GM23338 (cell line): Measurements from ENCODE around the gene FARP1. TPM values are rescaled to one million over a fixed set of nuclear protein-coding genes. Genes with fewer than 3 reads are reported as not detected.

Source experiments
- ATAC-seq: fragments of 200-7000 bp; cut with Tn5 transposase; 3 replicates; pipeline ENCODE4 v1.9.1; 2020
- DNase-seq: peaks from one replicate; pipeline ENCODE4 v3.0.0-alpha.2; 2015; ENCODE audit warnings: low spot score
- H2AFZ ChIP-seq: fragments of 200-600 bp; sonication (generic); 2 replicates; pipeline ENCODE4 v1.8.0; 2016; ENCODE audit warnings: antibody characterized with exemption, mild to moderate bottlenecking, moderate library complexity
- H3F3A ChIP-seq: fragments of 200-600 bp; sonication (generic); replicated peaks from 2 replicates; pipeline ENCODE4 v1.8.0; 2017; ENCODE audit warnings: antibody characterized with exemption, mixed run types, low read depth
- H3K27ac ChIP-seq: fragments of 200-600 bp; sonication (generic); 2 replicates; pipeline ENCODE4 v1.6.1; 2016; ENCODE audit warnings: low read depth
- H3K27me3 ChIP-seq: fragments of 200-600 bp; sonication (generic); 2 replicates; pipeline ENCODE4 v1.8.0; 2016; ENCODE audit warnings: mild to moderate bottlenecking, mixed run types, moderate library complexity; ENCODE audit not compliant: insufficient read depth
- H3K36me3 ChIP-seq: fragments of 200-600 bp; sonication (generic); 2 replicates; pipeline ENCODE4 v1.8.0; 2016; ENCODE audit warnings: mild to moderate bottlenecking; ENCODE audit not compliant: insufficient read depth
- H3K4me1 ChIP-seq: fragments of 200-600 bp; sonication (generic); 2 replicates; pipeline ENCODE4 v1.8.0; 2016; ENCODE audit warnings: mild to moderate bottlenecking, moderate library complexity; ENCODE audit not compliant: insufficient read depth
- H3K4me2 ChIP-seq: fragments of 200-600 bp; sonication (generic); 2 replicates; pipeline ENCODE4 v1.7.1; 2017; ENCODE audit warnings: mixed run types
- H3K4me3 ChIP-seq: fragments of 200-600 bp; sonication (generic); 2 replicates; pipeline ENCODE4 v1.6.1; 2016; ENCODE audit warnings: mixed run types
- H3K79me2 ChIP-seq: fragments of 200-600 bp; sonication (generic); replicated peaks from 2 replicates; pipeline ENCODE4 v1.8.0; 2017; ENCODE audit warnings: mild to moderate bottlenecking; ENCODE audit not compliant: insufficient read depth
- H3K9me2 ChIP-seq: fragments of 200-600 bp; sonication (generic); 2 replicates; pipeline ENCODE4 v1.8.0; 2017; ENCODE audit not compliant: insufficient read depth
- H4K20me1 ChIP-seq: fragments of 200-600 bp; sonication (generic); replicated peaks from 2 replicates; pipeline ENCODE4 v1.8.0; 2017; ENCODE audit warnings: mild to moderate bottlenecking; ENCODE audit not compliant: insufficient read depth
- H3K27ac Mint-ChIP-seq: 2 replicates; pipeline ENCODE4 v1.8.0; 2020; ENCODE audit warnings: inconsistent platforms, mild to moderate bottlenecking, moderate library complexity, mixed read lengths
- H3K27me3 Mint-ChIP-seq: 3 replicates; pipeline ENCODE4 v1.8.0; 2022; ENCODE audit warnings: low read depth, mild to moderate bottlenecking, moderate library complexity, mixed read lengths, inconsistent platforms; ENCODE audit not compliant: insufficient read depth, poor library complexity
- H3K36me3 Mint-ChIP-seq: 3 replicates; pipeline ENCODE4 v1.8.0; 2021; ENCODE audit warnings: low read depth, mild to moderate bottlenecking, inconsistent platforms, moderate library complexity, mixed read lengths
- H3K4me1 Mint-ChIP-seq: 3 replicates; pipeline ENCODE4 v1.8.0; 2020; ENCODE audit warnings: mild to moderate bottlenecking, inconsistent platforms, mixed read lengths
- H3K4me3 Mint-ChIP-seq: 3 replicates; pipeline ENCODE4 v1.8.0; 2021; ENCODE audit warnings: moderate library complexity, mild to moderate bottlenecking, inconsistent platforms, mixed read lengths
- H3K9me3 Mint-ChIP-seq: 3 replicates; pipeline ENCODE4 v1.8.0; 2020; ENCODE audit warnings: moderate library complexity, mild to moderate bottlenecking, inconsistent platforms, mixed read lengths
- CREB1 ChIP-seq: fragments of 250-450 bp; sonication (Bioruptor Pico); IDR thresholded peaks from 2 replicates; pipeline ENCODE4 v1.5.0; 2020; ENCODE audit warnings: low read depth, mild to moderate bottlenecking, moderate library complexity
- CTCF ChIP-seq, 2 experiments: fragments of 200-600 bp in 1 of 2; sonication (generic) in 1 of 2; conservative IDR thresholded peaks; 2 replicates each; pipeline versions ENCODE4 v1.5.1 to v1.6.1; 2016 to 2017; ENCODE audit warnings: antibody characterized with exemption in 2 of 2, low read depth in 2 of 2, mild to moderate bottlenecking in 2 of 2, moderate library complexity in 1 of 2
- ETS1 ChIP-seq: IDR thresholded peaks from 2 replicates; pipeline ENCODE4 v1.6.1; 2016; ENCODE audit warnings: antibody characterized with exemption
- EZH2 ChIP-seq: fragments of 200-600 bp; sonication (generic); IDR thresholded peaks from one replicate; pipeline ENCODE4 v1.8.0; 2017; ENCODE audit warnings: antibody characterized with exemption, mild to moderate bottlenecking, low read depth; ENCODE audit not compliant: unreplicated experiment
- EZH2phosphoT487 ChIP-seq: fragments of 200-600 bp; sonication (generic); IDR thresholded peaks from one replicate; pipeline ENCODE4 v1.8.1; 2018; ENCODE audit warnings: antibody characterized with exemption; ENCODE audit not compliant: unreplicated experiment
- JUNB ChIP-seq: IDR thresholded peaks from one replicate; pipeline ENCODE4 v1.6.1; 2016; ENCODE audit warnings: antibody characterized with exemption; ENCODE audit not compliant: unreplicated experiment
- NANOG ChIP-seq: IDR thresholded peaks from 2 replicates; pipeline ENCODE4 v1.6.1; 2016; ENCODE audit warnings: antibody characterized with exemption, borderline replicate concordance
- STAT1 ChIP-seq: IDR thresholded peaks from one replicate; pipeline ENCODE4 v1.6.1; 2016; ENCODE audit warnings: antibody characterized with exemption; ENCODE audit not compliant: unreplicated experiment
- ZNF462 ChIP-seq: fragments of 250-450 bp; sonication (Bioruptor Pico); IDR thresholded peaks from 2 replicates; pipeline ENCODE4 v1.5.0; 2020; ENCODE audit warnings: mild to moderate bottlenecking, moderate library complexity
- polyA plus RNA-seq: library from polyadenylated mRNA; unstranded; fragments of >200 nt; fragmentation: Nextera tagmentation; extraction: Ambion mirVana; gene quantifications from 2 replicates; pipeline ENCODE4 v1.2.1, GENCODE V29; 2016
- total RNA-seq: library from RNA; depleted of rRNA; stranded (reverse); fragments of >200 nt; shearing (Covaris generic); gene quantifications from 2 replicates; pipeline ENCODE4 v1.2.3, GENCODE V29; 2014

Gene FARP1
- total and polyA plus RNA-seq, 2 experiments from 2014 or later, result 53.6 to 82.5 TPM

GRCh38 chr13:98327371-98328270 lies 184.7 kb downstream of the FARP1 start:
- H3K4me3 ChIP-seq, result peak overlapping the region; percentile 32
- DNase-seq (peak; percentile 87), ATAC-seq (peak; percentile 88)
- H3K9me3 Mint-ChIP-seq, result no peaks in the 10 kb centered on the region
- H3K4me2 ChIP-seq, result peak overlapping the region; percentile 70
- H3K4me1 ChIP-seq, result peaks cover 71% of the 10 kb centered on the region
- no peaks in the 10 kb centered on the region for H3K27me3 ChIP-seq
- H4K20me1 ChIP-seq, result no peaks in the 10 kb centered on the region; the same call in 1 of the 2 replicates
- H3K4me1 Mint-ChIP-seq, result peaks cover 85% of the 10 kb centered on the region
- TF ChIP-seq CREB1 (peak; percentile 72), JUNB (no peak), NANOG (no peak), EZH2phosphoT487 (no peak)
- no peaks in the 10 kb centered on the region for H3K9me2 ChIP-seq
- H3K36me3 Mint-ChIP-seq, result no peaks in the 10 kb centered on the region
- H3K27me3 Mint-ChIP-seq, result peaks cover 2% of the 10 kb centered on the region
- peak overlapping the region; percentile 94 for H3K27ac Mint-ChIP-seq
- H3K79me2 ChIP-seq, result peaks cover 54% of the 10 kb centered on the region
- H2AFZ ChIP-seq, result no peak overlapping the region
- H3F3A ChIP-seq, result no peaks in the 10 kb centered on the region; the same call in 1 of the 2 replicates
- H3K4me3 Mint-ChIP-seq, result peak overlapping the region; percentile 56
- no peaks in the 10 kb centered on the region for H3K36me3 ChIP-seq
- peak overlapping the region; percentile 91 for H3K27ac ChIP-seq

- Mint-ChIP-seq H3K4me3 (peak overlapping the region; percentile 37; the same call in 1 of the 3 replicates), H3K4me1 (peaks cover 88% of the 10 kb centered on the region), H3K36me3 (peaks cover 1% of the 10 kb centered on the region; the same call in 1 of the 3 replicates), H3K27ac (peak overlapping the region; percentile 94), H3K9me3 (no peaks in the 10 kb centered on the region), H3K27me3 (peaks cover 2% of the 10 kb centered on the region)
- Histone ChIP-seq H3K36me3 (no peaks in the 10 kb centered on the region), H3K9me2 (no peaks in the 10 kb centered on the region), H3F3A (no peaks in the 10 kb centered on the region; the same call in 1 of the 2 replicates), H3K4me2 (peak overlapping the region; percentile 70), H3K79me2 (peaks cover 49% of the 10 kb centered on the region), H3K27ac (peak overlapping the region; percentile 91), H4K20me1 (no peaks in the 10 kb centered on the region; the same call in 1 of the 2 replicates), H3K4me1 (peaks cover 75% of the 10 kb centered on the region), H3K27me3 (no peaks in the 10 kb centered on the region), H2AFZ (no peak overlapping the region), H3K4me3 (peak overlapping the region; percentile 32; the same call in 1 of the 2 replicates)
- ATAC-seq (peak; percentile 15; the same call in 2 of the 3 replicates), DNase-seq (no peak)
- TF ChIP-seq CREB1 (no peak), EZH2 (no peak), ETS1 (no peak), ZNF462 (CRISPR knock-in tag) (no peak), CTCF (conservative IDR thresholded peaks at IDR 0.05; ENCODE audit: low read depth in 2 of 2) (no peak), STAT1 (no peak)
These were observed 185.6 kb downstream of the FARP1 start for GRCh38 chr13:98328511-98328910.
